Esophagus squamous epithelium (tissue), 5 donors: ENCODE results near the gene HDHD5. TPM values are rescaled to one million over a fixed set of nuclear protein-coding genes. Genes with fewer than 3 reads are reported as not detected.

Experiments used
- DNase-seq: peaks from one replicate; lab custom pipeline; 2025; lab: John Stamatoyannopoulos, UW
- H3K27ac ChIP-seq, 4 donors: fragments of 200-600 bp; sonication (generic); one replicate each; pipeline ENCODE4 v1.5.1; 2016 to 2019; ENCODE audit warnings: mild to moderate bottlenecking in 1 of 4
- H3K27me3 ChIP-seq, 4 donors: fragments of 200-600 bp; sonication (generic); 1 replicate in 3 of 4; 2 replicates in 1 of 4; pipeline versions ENCODE4 v1.5.1 to v1.6.0; 2017 to 2021; ENCODE audit warnings: antibody characterized with exemption in 1 of 4
- H3K36me3 ChIP-seq, 3 donors: fragments of 200-600 bp; sonication (generic); one replicate each; pipeline ENCODE4 v1.5.1; 2016 to 2019
- H3K4me1 ChIP-seq, 3 donors: fragments of 200-600 bp; sonication (generic); one replicate each; pipeline ENCODE4 v1.5.1; 2017 to 2019
- H3K4me3 ChIP-seq, 4 donors: fragments of 200-600 bp; sonication (generic); 1 replicate in 3 of 4; 2 replicates in 1 of 4; pipeline ENCODE4 v1.5.1; 2016 to 2019; ENCODE audit warnings: mild to moderate bottlenecking in 2 of 4, moderate library complexity in 1 of 4
- H3K9me3 ChIP-seq, 3 donors: fragments of 200-600 bp; sonication (generic); one replicate each; pipeline ENCODE4 v1.5.1; 2016 to 2019
- CTCF ChIP-seq, 6 experiments: fragments of 450-650 bp in 4 of 6; fragments of 200-600 bp in 2 of 6; sonication (generic) in 2 of 6; IDR thresholded peaks; one replicate each; pipeline ENCODE4 v1.5.1; 2016 to 2019; ENCODE audit warnings: antibody characterized with exemption in 6 of 6, mild to moderate bottlenecking in 4 of 6, moderate library complexity in 4 of 6
- POLR2A ChIP-seq, 4 donors: fragments of 450-650 bp; IDR thresholded peaks; one replicate each; pipeline ENCODE4 v1.6.1; 2017; ENCODE audit warnings: antibody characterized with exemption in 4 of 4, mild to moderate bottlenecking in 4 of 4, moderate library complexity in 3 of 4
- WGBS, 2 donors: methylation state at CpG; one replicate each; pipeline ENCODE4 v1.1.5; 2018; 5-methylcytosine and 5-hydroxymethylcytosine counted together
- intact Hi-C: fragments of 100-400 bp; cut with DNase I; formaldehyde crosslinking; loops from one replicate; pipeline ENCODE4 v1.15.0; 2022
- total RNA-seq, 4 donors: library from RNA; depleted of rRNA; stranded (reverse); fragments of >200 nt; gene quantifications; one replicate each; pipeline ENCODE4 v1.1.0, GENCODE V29; 2016
- donor health status: DM: yes; HTN: yes; CAD: no.

The HDHD5 gene
- total RNA-seq, 4 donors from 2014 or later = 23.2 to 40.4 (median 36.2) TPM

- WGBS, 2 donors = no CpG with 5 or more reads among the region's 45 CpGs
- H3K27ac ChIP-seq = no peak overlapping the region
- H3K4me3 ChIP-seq = peak overlapping the region; percentile 42 to 75 (median 56)
- no peak for DNase-seq
- H3K4me1 ChIP-seq = peaks cover 5 to 44% (median 22%) of the 10 kb centered on the region in 3 donors
- no peaks in the 10 kb centered on the region for H3K9me3 ChIP-seq
- peaks cover 0 to 69% (median 7%) of the 10 kb centered on the region in 4 donors for H3K27me3 ChIP-seq
- H3K36me3 ChIP-seq = no peaks in the 10 kb centered on the region
- TF ChIP-seq CTCF (IDR thresholded peaks at IDR 0.05) (no peak), POLR2A (IDR thresholded peaks at IDR 0.05) (no peak)
- intact Hi-C loops = no loop called here
Measured at GRCh38 chr22:17120281-17120680, 38.8 kb downstream of the HDHD5 start.

GRCh38 chr22:17119481-17120202 is 39.4 kb downstream of the HDHD5 start:
- intact Hi-C loops = no loop called here
- DNase-seq = no peak
- Histone ChIP-seq H3K4me3 (no peak overlapping the region), H3K36me3 (no peaks in the 10 kb centered on the region), H3K9me3 (no peaks in the 10 kb centered on the region), H3K27ac (no peak overlapping the region), H3K4me1 (peaks cover 5 to 44% (median 22%) of the 10 kb centered on the region in 3 donors), H3K27me3 (peaks cover 0 to 69% (median 7%) of the 10 kb centered on the region in 4 donors)
- TF ChIP-seq POLR2A (IDR thresholded peaks at IDR 0.05) = no peak
- peak in 2 of 6 experiments; percentile 12 to 42 for TF ChIP-seq CTCF (IDR thresholded peaks at IDR 0.05)
- WGBS, 2 donors = no CpG with 5 or more reads among the region's 63 CpGs

- Histone ChIP-seq H3K9me3 (no peaks in the 10 kb centered on the region), H3K4me1 (peaks cover 5 to 44% (median 22%) of the 10 kb centered on the region in 3 donors), H3K36me3 (no peaks in the 10 kb centered on the region), H3K27me3 (peaks cover 0 to 64% (median 7%) of the 10 kb centered on the region in 4 donors), H3K4me3 (no peak overlapping the region), H3K27ac (no peak overlapping the region)
- no peak for TF ChIP-seq POLR2A (IDR thresholded peaks at IDR 0.05)
- no peak for TF ChIP-seq CTCF (IDR thresholded peaks at IDR 0.05)
- no peak for DNase-seq
- intact Hi-C loops = no loop called here
- WGBS, 2 donors = 68 to 90% methylated on average over 2 to 4 of the region's 4 CpGs
Measured at GRCh38 chr22:17118342-17118741, 40.7 kb downstream of the HDHD5 start.

GRCh38 chr22:17117890-17118289 is 41.2 kb downstream of the HDHD5 start:
- intact Hi-C loops = no loop called here
- no peak overlapping the region for H3K4me3 ChIP-seq
- H3K4me1 ChIP-seq = peaks cover 5 to 44% (median 22%) of the 10 kb centered on the region in 3 donors
- H3K27ac ChIP-seq = no peak overlapping the region
- 38 to 45% methylated on average over 4 of the region's 4 CpGs for WGBS, 2 donors
- DNase-seq = no peak
- H3K9me3 ChIP-seq = no peaks in the 10 kb centered on the region
- H3K27me3 ChIP-seq = peaks cover 0 to 59% (median 7%) of the 10 kb centered on the region in 4 donors
- no peaks in the 10 kb centered on the region for H3K36me3 ChIP-seq
- TF ChIP-seq POLR2A (IDR thresholded peaks at IDR 0.05) (no peak), CTCF (IDR thresholded peaks at IDR 0.05) (no peak)

DNA sequence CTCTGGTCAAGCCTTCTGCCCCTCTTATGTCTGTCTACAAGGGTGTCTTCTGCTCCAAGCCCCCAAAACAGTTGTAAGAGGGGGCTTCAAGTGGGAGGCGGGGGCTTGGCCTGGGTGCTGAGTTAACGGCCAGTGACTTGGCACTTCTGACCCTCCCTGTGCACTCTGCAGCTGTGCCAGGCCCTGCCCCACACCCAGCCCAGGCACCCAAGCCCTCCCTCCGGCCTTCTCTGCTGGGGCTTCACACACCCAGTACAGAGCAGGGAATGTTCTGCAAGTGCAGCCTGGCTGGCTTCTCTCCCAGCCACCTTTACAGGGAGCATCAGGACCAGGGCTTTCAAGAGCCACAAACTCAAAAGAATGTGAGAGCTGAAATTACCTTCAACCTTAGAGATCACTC is 41.7 kb downstream of the HDHD5 start:
- 20 to 80% methylated on average over 1 to 2 of the region's 3 CpGs for WGBS, 2 donors
- TF ChIP-seq POLR2A (IDR thresholded peaks at IDR 0.05) (no peak), CTCF (IDR thresholded peaks at IDR 0.05) (no peak)
- peak overlapping the region in 1 of 4 donors; percentile 39 for H3K27ac ChIP-seq
- no peak overlapping the region for H3K4me3 ChIP-seq
- peaks cover 5 to 44% (median 22%) of the 10 kb centered on the region in 3 donors for H3K4me1 ChIP-seq
- H3K9me3 ChIP-seq = no peaks in the 10 kb centered on the region
- DNase-seq = no peak
- intact Hi-C loops = no loop called here
- H3K27me3 ChIP-seq = peaks cover 0 to 54% (median 7%) of the 10 kb centered on the region in 4 donors
- no peaks in the 10 kb centered on the region for H3K36me3 ChIP-seq
